ENCODE measurements around the gene UQCRQ. TPM values are rescaled to one million over a fixed set of nuclear protein-coding genes. Genes with fewer than 3 reads are reported as not detected.

The UQCRQ gene
- total RNA-seq, 1 experiment from 2014 or later: 306 TPM

DNA sequence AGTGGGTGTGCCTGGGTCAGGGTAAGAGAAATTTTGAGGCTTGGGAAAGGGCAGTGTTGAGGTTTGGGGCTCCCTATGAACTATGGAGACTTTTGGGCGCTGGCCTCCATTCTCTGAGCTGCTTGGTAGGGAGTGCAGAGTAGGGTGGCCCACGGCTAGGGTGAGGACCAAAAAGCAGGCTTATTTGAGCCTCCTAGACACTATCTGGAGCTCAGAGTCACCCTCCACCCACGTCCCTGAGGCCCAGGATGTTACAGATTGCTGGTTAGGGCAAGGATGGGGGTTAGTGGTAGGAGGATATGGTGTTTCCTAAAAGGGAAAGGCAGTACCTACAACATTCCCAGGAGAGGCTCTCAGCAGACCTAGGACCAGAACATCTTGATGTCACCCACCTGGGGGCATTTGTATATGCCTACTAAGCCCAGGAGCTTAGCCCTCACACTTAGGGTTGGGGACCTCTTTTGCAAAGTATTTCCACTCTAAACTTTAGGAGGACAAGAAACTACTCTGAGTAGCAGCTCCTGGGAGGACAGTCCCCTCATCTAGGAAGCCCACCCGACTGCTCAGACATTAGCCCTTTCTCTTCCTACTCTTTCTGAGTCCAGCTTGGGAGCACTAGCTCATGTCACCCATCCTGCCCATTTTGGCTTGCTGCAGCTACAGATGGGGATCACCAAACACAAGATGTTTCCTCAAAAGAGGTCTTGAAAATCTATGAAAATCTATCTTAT, 38.3 kb upstream of the UQCRQ start:
- no peaks in the 10 kb centered on the region for H3K79me1 ChIP-seq (ENCODE audit: insufficient read depth, low read depth, low read length, poor library complexity, severe bottlenecking)
- no peak overlapping the region for H2BK12ac ChIP-seq (ENCODE audit: insufficient read length, low read depth, low read length)
- Mint-ChIP-seq H3K4me1 (peaks cover 11 to 23% of the 10 kb centered on the region in 2 experiments), H3K9me3 (no peaks in the 10 kb centered on the region; a peak in 1 of 5 replicates), H3K36me3 (ENCODE audit: insufficient read depth in 1 of 3, low read depth in 3 of 3) (peaks cover 3 to 6% (median 4%) of the 10 kb centered on the region in 3 experiments; a peak in 6 of 7 replicates), H3K27me3 (ENCODE audit: low read depth) (peaks cover 75% of the 10 kb centered on the region), H3K27ac (no peak overlapping the region), H3K4me3 (no peak overlapping the region; a peak in 2 of 5 replicates)
- H3K23me2 ChIP-seq (ENCODE audit: insufficient read length, low read depth, low read length, poor library complexity, severe bottlenecking): peaks cover 21% of the 10 kb centered on the region
- no peak overlapping the region for H3K4me2 ChIP-seq (ENCODE audit: insufficient read depth, insufficient read length, low read length)
- no peak for TF ChIP-seq CTCF (conservative IDR thresholded peaks at IDR 0.05)
- no peak overlapping the region for H4K8ac ChIP-seq (replicated peaks; ENCODE audit: insufficient read length, low read depth, low read length)
- H3K27me3 ChIP-seq (ENCODE audit: insufficient read depth, low read length): peaks cover 25% of the 10 kb centered on the region; the same call in 1 of the 2 replicates
- H2BK20ac ChIP-seq (ENCODE audit: low read depth, low read length, poor library complexity, severe bottlenecking): no peak overlapping the region
- H3T11ph ChIP-seq (ENCODE audit: low read length): no peak overlapping the region
- peaks cover 3% of the 10 kb centered on the region for H3K4me1 ChIP-seq (ENCODE audit: insufficient read depth, low read length)
- H2BK15ac ChIP-seq (ENCODE audit: low read depth, low read length): no peak overlapping the region
- no CpG with 5 or more reads among the region's 4 CpGs for WGBS (ENCODE audit: extremely low coverage, insufficient read length, low lambda C conversion rate)
- H3K79me2 ChIP-seq (ENCODE audit: insufficient read depth, low read length): no peaks in the 10 kb centered on the region
- H3K18ac ChIP-seq (ENCODE audit: insufficient read length, low read depth, low read length): no peak overlapping the region
- H3K14ac ChIP-seq (ENCODE audit: insufficient read depth, low read length): no peak overlapping the region
- H3K9ac ChIP-seq (ENCODE audit: extremely low read depth, insufficient read length, low read length): no peak overlapping the region
- no peak overlapping the region for H2BK120ac ChIP-seq (ENCODE audit: low read depth, low read length, poor library complexity, severe bottlenecking)
- H2BK5ac ChIP-seq (ENCODE audit: insufficient read length, low read length): no peak overlapping the region
- no peak overlapping the region for H3K56ac ChIP-seq (ENCODE audit: insufficient read length, low read depth, low read length)
- H2AK5ac ChIP-seq (ENCODE audit: insufficient read length, low read length): no peak overlapping the region
- no peak overlapping the region for H3K27ac ChIP-seq (ENCODE audit: insufficient read length, low read depth, low read length)
- no peak overlapping the region for H3K4ac ChIP-seq (ENCODE audit: low read depth, low read length)
- H4K5ac ChIP-seq (ENCODE audit: insufficient read length, low read depth, low read length): no peak overlapping the region
- no peak overlapping the region for H2AFZ ChIP-seq (ENCODE audit: low read length)
- H3K23ac ChIP-seq (ENCODE audit: insufficient read length, low read depth, low read length): no peak overlapping the region
- no peak overlapping the region for H4K91ac ChIP-seq (ENCODE audit: insufficient read length, low read depth, low read length)
- no peaks in the 10 kb centered on the region for H4K20me1 ChIP-seq (ENCODE audit: control insufficient read depth, insufficient read depth, insufficient read length)
- no peaks in the 10 kb centered on the region for H3K9me3 ChIP-seq (ENCODE audit: control insufficient read depth, low read depth, low read length)
- no peak for DNase-seq

Data from H9 (cell line).